Common myeloid progenitor, CD34-positive (primary cell): Measurements from ENCODE around the gene USF2.

Experiments used
- CTCF ChIA-PET: fragments of 350-600 bp; sonication (Branson Sonifier 250); formaldehyde crosslinking; loops from one replicate; lab custom pipeline; 2021; ENCODE audit warnings: antibody characterized with exemption; lab: Charles Lee
- POLR2A ChIA-PET: fragments of 350-600 bp; sonication (Branson Sonifier 250); formaldehyde crosslinking; loops from one replicate; lab custom pipeline; 2021; ENCODE audit warnings: antibody characterized with exemption; lab: Charles Lee
- DNase-seq, 3 donors: peaks; one replicate each; pipeline versions ENCODE4 v3.0.0 to v3.0.0-alpha.2; 2013
- H3K27ac ChIP-seq, 2 experiments: 1 replicate in 1 of 2; 2 replicates in 1 of 2; pipeline ENCODE4 v1.7.0; 2013; ENCODE audit warnings: inconsistent platforms in 2 of 2, low read length in 2 of 2, mild to moderate bottlenecking in 2 of 2, low read depth in 1 of 2, moderate library complexity in 1 of 2; ENCODE audit not compliant: severe bottlenecking in 2 of 2, insufficient read depth in 1 of 2, poor library complexity in 1 of 2
- H3K27me3 ChIP-seq, 5 experiments: replicated peaks in 2 of 5; 1 replicate in 3 of 5; 2 replicates in 2 of 5; pipeline versions ENCODE4 v1.6.1 to v1.7.0; 2013; ENCODE audit warnings: low read length in 4 of 5, mild to moderate bottlenecking in 2 of 5, moderate library complexity in 2 of 5, inconsistent platforms in 1 of 5; ENCODE audit not compliant: insufficient read depth in 5 of 5, control insufficient read depth in 4 of 5
- H3K36me3 ChIP-seq, 4 experiments: 1 replicate in 2 of 4; 2 replicates in 2 of 4; pipeline versions ENCODE4 v1.6.1 to v1.7.0; 2013; ENCODE audit warnings: low read length in 3 of 4, control low read depth in 1 of 4, mild to moderate bottlenecking in 1 of 4; ENCODE audit not compliant: control insufficient read depth in 4 of 4, insufficient read depth in 4 of 4
- H3K4me1 ChIP-seq, 4 experiments: 1 replicate in 3 of 4; 2 replicates in 1 of 4; pipeline versions ENCODE4 v1.6.1 to v1.7.1; 2013; ENCODE audit warnings: low read length in 3 of 4, mild to moderate bottlenecking in 3 of 4, control low read depth in 1 of 4, inconsistent platforms in 1 of 4, moderate library complexity in 1 of 4; ENCODE audit not compliant: control insufficient read depth in 4 of 4, insufficient read depth in 4 of 4; ENCODE audit errors: control extremely low read depth in 1 of 4
- H3K4me3 ChIP-seq, 7 experiments: 1 replicate in 4 of 7; 2 replicates in 3 of 7; pipeline versions ENCODE4 v1.5.1 to v1.7.0; 2013; ENCODE audit warnings: mild to moderate bottlenecking in 7 of 7, low read length in 6 of 7, moderate library complexity in 6 of 7, inconsistent platforms in 2 of 7, low read depth in 2 of 7, control low read depth in 1 of 7; ENCODE audit not compliant: insufficient read depth in 4 of 7, control insufficient read depth in 1 of 7; ENCODE audit errors: extremely low read depth in 1 of 7
- H3K9me3 ChIP-seq, 5 experiments: 1 replicate in 4 of 5; 2 replicates in 1 of 5; pipeline versions ENCODE4 v1.6.1 to v1.7.1; 2013; ENCODE audit warnings: low read length in 4 of 5, mild to moderate bottlenecking in 2 of 5, inconsistent platforms in 1 of 5, low read depth in 1 of 5, moderate library complexity in 1 of 5; ENCODE audit not compliant: control insufficient read depth in 4 of 5, insufficient read depth in 2 of 5; ENCODE audit errors: control extremely low read depth in 1 of 5
- WGBS: methylation state at CpG from one replicate; pipeline ENCODE4 v1.1.5; 2013; ENCODE audit not compliant: insufficient coverage; 5-methylcytosine and 5-hydroxymethylcytosine counted together

USF2 gene

DNA sequence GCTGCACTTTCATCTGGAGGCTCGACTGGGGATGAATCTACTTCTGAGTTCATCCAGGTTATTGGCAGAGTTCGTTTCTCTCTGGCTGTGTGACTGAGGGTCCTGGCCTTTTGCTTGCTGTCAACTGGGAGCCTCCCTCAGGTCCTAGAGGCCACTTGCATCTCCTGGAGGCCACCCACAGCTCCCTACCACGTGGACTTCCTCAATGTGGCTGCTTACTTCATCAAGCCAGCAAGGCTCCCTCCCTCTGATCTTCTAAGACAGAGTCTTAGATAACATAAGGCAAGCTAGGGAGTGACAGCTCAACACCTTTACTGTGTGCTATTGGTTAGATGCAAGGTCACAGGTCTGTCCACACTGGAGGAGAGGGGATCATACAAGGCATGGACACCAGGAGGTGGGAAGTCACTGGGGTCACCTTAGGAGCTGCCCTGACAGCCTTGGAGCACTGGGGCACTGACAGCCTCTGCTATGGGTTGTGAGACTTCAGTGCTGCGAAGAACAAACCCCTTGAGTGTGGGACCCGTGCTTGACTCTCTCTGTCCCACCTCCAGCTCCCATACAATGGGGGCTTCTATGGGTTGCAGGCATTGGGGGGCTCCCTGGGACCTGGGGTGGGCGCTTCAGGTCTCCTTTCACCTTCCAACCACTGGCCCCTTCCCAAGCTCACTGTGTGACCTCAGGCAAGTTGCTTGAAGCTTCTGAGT lies 45.5 kb upstream of the USF2 start:
- ChIA-PET POLR2A (no interaction called here), CTCF (interaction anchor here (1.0 to 1.8 kb wide), 4 partner anchors 9 to 75 kb away, joined by 3 to 4 read pairs (median 4); no protein-coding TSS in a partner anchor)
- DNase-seq, result no peak
- 71% methylated on average over 6 of the region's 6 CpGs for WGBS
- H3K9me3 ChIP-seq, result peaks cover 0 to 12% (median 0%) of the 10 kb centered on the region in 5 experiments
- no peak overlapping the region for H3K4me3 ChIP-seq
- no peaks in the 10 kb centered on the region for H3K27me3 ChIP-seq
- no peak overlapping the region for H3K27ac ChIP-seq
- H3K36me3 ChIP-seq, result no peaks in the 10 kb centered on the region
- H3K4me1 ChIP-seq, result peaks cover 5 to 29% (median 21%) of the 10 kb centered on the region in 4 experiments

DNA sequence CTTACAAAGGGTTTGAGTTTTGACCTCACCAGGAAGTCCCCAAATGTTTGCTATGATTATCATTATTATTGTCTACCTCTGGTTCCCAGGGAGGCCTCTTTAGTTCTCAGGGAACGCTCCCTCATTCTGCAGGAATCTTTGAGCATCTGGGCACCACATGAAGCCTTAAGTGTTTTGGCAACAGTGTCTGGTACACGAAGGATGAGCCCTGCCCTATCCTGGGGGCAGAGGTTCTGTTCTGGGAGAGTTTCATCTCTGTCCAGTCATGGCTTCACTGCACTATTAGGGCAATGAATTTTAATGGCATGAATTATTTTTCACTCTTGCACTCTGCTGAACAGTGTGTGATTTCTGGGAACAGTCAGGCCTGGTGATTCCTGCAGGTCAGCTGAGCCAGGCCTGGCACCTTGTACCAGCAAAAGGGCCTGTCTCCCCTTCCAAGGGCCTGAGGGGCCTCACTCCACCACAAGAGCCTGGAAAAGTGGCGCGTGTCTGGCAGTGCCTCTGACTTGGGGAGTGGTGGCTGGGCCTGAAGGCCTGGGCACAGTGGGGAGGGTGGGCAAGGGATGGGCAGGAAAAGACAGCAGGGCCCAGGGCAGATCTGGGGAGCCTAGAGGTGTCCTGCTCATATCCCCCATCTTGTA lies 44.8 kb upstream of the USF2 start:
- ChIA-PET CTCF (interaction anchor here (1.0 to 1.8 kb wide), 3 partner anchors 10 to 76 kb away, joined by 3 to 4 read pairs (median 3); no protein-coding TSS in a partner anchor), POLR2A (no interaction called here)
- Histone ChIP-seq H3K27me3 (no peaks in the 10 kb centered on the region), H3K27ac (no peak overlapping the region), H3K4me1 (peaks cover 5 to 29% (median 21%) of the 10 kb centered on the region in 4 experiments), H3K9me3 (peaks cover 0 to 11% (median 0%) of the 10 kb centered on the region in 5 experiments), H3K36me3 (no peaks in the 10 kb centered on the region), H3K4me3 (no peak overlapping the region)
- 100% methylated on average over 3 of the region's 4 CpGs for WGBS
- no peak for DNase-seq

DNA sequence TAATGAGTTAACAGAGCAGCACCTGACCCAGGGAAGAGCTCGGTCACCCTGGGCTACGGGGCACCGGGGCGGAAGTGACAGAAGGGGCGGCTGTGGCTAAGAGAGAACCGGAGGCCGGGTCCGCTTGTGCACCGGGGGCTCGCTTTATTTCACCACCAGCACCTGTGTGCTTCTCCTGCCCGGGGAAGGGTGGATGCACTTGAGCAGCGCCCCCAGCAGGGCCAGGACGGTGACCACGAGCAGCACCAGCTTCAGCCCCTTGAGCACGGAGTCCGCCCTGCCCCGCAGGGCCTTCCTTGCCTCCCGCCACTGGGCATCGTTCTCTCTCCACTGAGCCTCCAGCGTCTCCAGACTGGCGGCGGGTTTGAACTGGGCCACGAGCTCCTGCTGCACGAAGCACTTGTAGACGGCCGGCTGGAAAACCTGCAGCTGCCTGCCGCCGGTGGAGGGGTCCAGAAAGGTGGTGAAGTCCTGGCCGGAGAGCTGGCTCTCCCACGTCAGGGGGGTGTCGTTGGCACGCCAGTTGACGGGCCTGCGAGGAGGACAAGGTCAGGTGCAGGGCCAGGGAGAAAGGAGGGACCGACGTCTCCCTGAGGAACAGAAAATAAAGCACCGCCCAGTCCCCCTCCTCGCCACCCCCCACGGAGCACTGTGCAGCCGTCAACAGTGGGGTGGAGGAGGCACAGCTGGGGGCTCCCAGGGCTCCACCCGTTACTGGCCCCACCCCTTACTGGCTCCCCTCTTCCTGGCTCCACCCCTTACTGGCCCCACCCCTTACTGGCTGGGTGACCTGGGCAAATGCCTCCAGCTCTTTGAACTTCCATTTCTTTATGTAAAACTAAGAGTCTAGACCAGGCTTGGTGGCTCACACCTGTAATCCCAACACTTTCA lies 43.8 kb upstream of the USF2 start:
- no peaks in the 10 kb centered on the region for H3K36me3 ChIP-seq
- 90% methylated on average over 29 of the region's 41 CpGs for WGBS
- peaks cover 5 to 29% (median 21%) of the 10 kb centered on the region in 4 experiments for H3K4me1 ChIP-seq
- peaks cover 0 to 6% (median 0%) of the 10 kb centered on the region in 5 experiments for H3K9me3 ChIP-seq
- ChIA-PET POLR2A (no interaction called here), CTCF (interaction anchor here (1.6 kb wide), 1 partner anchor 11 kb away, joined by 3 read pairs; no protein-coding TSS in a partner anchor)
- DNase-seq, result peak in 1 of 3 donors; percentile 53
- H3K27me3 ChIP-seq, result no peaks in the 10 kb centered on the region
- H3K27ac ChIP-seq, result no peak overlapping the region
- peak overlapping the region in 1 of 7 experiments; percentile 26 for H3K4me3 ChIP-seq

DNA sequence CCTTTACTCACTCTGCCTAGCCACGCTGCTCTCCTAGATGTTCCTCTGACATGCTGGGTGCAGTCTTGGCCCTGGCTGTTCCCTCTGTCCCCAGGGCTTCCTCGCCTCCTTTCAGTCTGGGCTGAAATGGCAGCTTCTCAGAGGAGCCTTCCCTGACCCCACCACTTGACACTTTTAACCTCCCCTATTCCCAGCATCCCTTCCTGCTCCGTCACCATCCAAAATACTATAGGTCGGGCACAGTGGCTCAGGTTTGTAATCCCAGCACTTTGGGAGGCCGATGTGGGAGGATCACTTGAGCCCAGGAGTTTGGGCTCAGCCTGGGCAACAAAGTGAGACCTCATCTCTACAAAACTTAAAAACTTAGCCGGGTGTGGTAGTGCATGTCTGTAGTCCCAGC lies 42.8 kb upstream of the USF2 start:
- no peaks in the 10 kb centered on the region for H3K27me3 ChIP-seq
- H3K4me3 ChIP-seq, result no peak overlapping the region
- ChIA-PET POLR2A (no interaction called here), CTCF (interaction anchor here (1.6 kb wide), 1 partner anchor 12 kb away, joined by 3 read pairs; no protein-coding TSS in a partner anchor)
- DNase-seq, result no peak
- no peaks in the 10 kb centered on the region for H3K36me3 ChIP-seq
- 100% methylated on average over 3 of the region's 6 CpGs for WGBS
- peaks cover 0 to 6% (median 0%) of the 10 kb centered on the region in 5 experiments for H3K9me3 ChIP-seq
- H3K27ac ChIP-seq, result no peak overlapping the region
- H3K4me1 ChIP-seq, result peaks cover 5 to 19% (median 15%) of the 10 kb centered on the region in 4 experiments

DNA sequence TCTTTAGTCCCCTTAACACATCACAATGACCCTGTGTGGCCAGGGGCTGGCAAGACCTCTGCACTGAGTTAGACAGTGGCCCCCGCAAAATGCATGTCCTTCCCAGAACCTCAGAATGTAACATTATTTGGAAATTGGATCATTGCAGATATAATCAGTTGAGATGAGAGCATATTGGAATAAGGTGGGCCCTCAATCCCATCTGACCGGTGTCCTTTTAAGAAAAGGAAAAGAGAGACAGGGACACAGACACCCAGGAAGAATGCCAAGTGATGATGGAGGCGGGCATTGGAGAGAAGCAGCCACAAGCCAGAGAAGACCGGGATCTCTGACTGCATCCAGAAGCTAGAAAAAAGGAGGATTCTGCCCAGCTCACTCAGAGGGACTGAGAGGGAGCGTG lies 42.0 kb upstream of the USF2 start:
- ChIA-PET POLR2A (interaction anchor here (0.7 kb wide), 1 partner anchor 66 kb away, joined by 3 read pairs; no protein-coding TSS in a partner anchor), CTCF (interaction anchor here (0.7 to 1.2 kb wide), 2 partner anchors 15 to 123 kb away, joined by 3 read pairs; no protein-coding TSS in a partner anchor)
- no peak overlapping the region for H3K27ac ChIP-seq
- no peaks in the 10 kb centered on the region for H3K36me3 ChIP-seq
- no peaks in the 10 kb centered on the region for H3K27me3 ChIP-seq
- H3K9me3 ChIP-seq, result peaks cover 0 to 6% (median 0%) of the 10 kb centered on the region in 5 experiments
- peaks cover 5 to 18% (median 13%) of the 10 kb centered on the region in 4 experiments for H3K4me1 ChIP-seq
- 100% methylated on average over 4 of the region's 5 CpGs for WGBS
- H3K4me3 ChIP-seq, result no peak overlapping the region
- no peak for DNase-seq

DNA sequence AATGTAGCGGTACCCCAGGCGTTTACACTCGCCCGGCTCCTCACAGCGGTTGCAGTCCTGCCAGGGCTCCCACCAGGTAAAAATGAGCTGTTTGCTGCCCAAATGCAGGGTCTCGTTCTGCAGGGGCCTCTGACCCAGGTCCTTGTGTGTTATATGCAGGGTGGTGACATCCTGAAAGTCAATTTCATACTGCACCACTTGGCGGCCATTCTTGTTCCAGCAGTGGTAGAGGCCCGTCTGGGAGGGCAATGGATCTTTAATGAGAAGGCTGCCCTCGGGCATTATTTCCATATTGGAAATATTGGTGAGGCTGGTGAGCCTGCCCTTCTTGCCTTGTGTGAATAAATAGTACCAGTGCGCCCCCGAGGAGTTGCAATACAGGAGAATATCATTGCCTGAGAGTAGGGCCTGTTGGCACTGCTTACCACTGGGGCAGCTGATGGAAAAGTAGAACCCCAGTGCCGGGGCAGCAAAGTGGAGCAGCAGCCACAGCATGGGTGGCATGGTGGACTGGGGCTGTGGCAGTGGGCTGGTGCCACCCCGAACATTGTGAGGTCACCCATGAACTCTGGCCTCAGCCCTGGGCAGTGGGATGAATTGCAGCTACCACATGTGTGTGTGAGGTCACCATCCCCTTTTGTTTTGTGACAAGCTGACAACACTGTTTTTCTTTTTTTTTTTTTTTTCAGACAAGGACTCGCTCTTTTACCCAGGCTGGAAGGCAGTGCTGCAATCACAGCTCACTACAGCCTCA lies 40.4 kb upstream of the USF2 start, which contains the start of gene FAM187B:
TSS of gene FAM187B (minus strand) at position 563 of the 754 bp plus-strand sequence. CDS start at position 504, 59 bp downstream.
- POLR2A ChIA-PET, result no interaction called here
- 93% methylated on average over 13 of the region's 14 CpGs for WGBS
- Histone ChIP-seq H3K4me1 (peaks cover 5 to 14% (median 9%) of the 10 kb centered on the region in 4 experiments), H3K36me3 (no peaks in the 10 kb centered on the region), H3K9me3 (no peaks in the 10 kb centered on the region), H3K4me3 (no peak within 1 kb of the TSS), H3K27me3 (peaks cover 0 to 2% (median 0%) of the 10 kb centered on the region in 5 experiments), H3K27ac (no peak within 1 kb of the TSS)
- no peak for DNase-seq
- CTCF ChIA-PET, result interaction anchor here (1.1 to 2.5 kb wide), 4 partner anchors 9 to 86 kb away, joined by 3 to 5 read pairs (median 4); no protein-coding TSS in a partner anchor
